Ishikawa (cell line): ENCODE data around the gene PIN4.

Source experiments
- CEBPB ChIP-seq: IDR thresholded peaks from 2 replicates; pipeline ENCODE4 v1.6.1; 2012
- CREB1 ChIP-seq: IDR thresholded peaks from 2 replicates; pipeline ENCODE4 v1.6.1; 2012; ENCODE audit warnings: low read depth
- EP300 ChIP-seq: IDR thresholded peaks from 2 replicates; pipeline ENCODE4 v1.6.1; 2012; ENCODE audit warnings: borderline replicate concordance
- MAX ChIP-seq: IDR thresholded peaks from 2 replicates; pipeline ENCODE4 v1.6.1; 2012
- NFIC ChIP-seq: IDR thresholded peaks from 2 replicates; pipeline ENCODE4 v1.6.1; 2012
- RAD21 ChIP-seq: IDR thresholded peaks from 2 replicates; pipeline ENCODE4 v1.6.1; 2012; ENCODE audit warnings: low read depth
- REST ChIP-seq: IDR thresholded peaks from 2 replicates; pipeline ENCODE4 v1.6.1; 2012; ENCODE audit warnings: low read depth, mild to moderate bottlenecking
- USF1 ChIP-seq: IDR thresholded peaks from 2 replicates; pipeline ENCODE4 v1.6.1; 2012
- YY1 ChIP-seq: IDR thresholded peaks from 2 replicates; pipeline ENCODE4 v1.6.1; 2012; ENCODE audit warnings: low read depth
- ZBTB7A ChIP-seq: IDR thresholded peaks from 2 replicates; pipeline ENCODE4 v1.6.1; 2012; ENCODE audit warnings: low read depth

GRCh38 chrX:72146527-72146926 is 35.0 kb upstream of the PIN4 start:
- TF ChIP-seq NFIC = no peak
- TF ChIP-seq MAX = no peak
- no peak for TF ChIP-seq YY1
- TF ChIP-seq ZBTB7A = no peak
- TF ChIP-seq EP300 = no peak
- no peak for TF ChIP-seq RAD21
- no peak for TF ChIP-seq CREB1
- no peak for TF ChIP-seq REST
- no peak for TF ChIP-seq CEBPB
- no peak for TF ChIP-seq USF1
